CD4-positive, alpha-beta memory T cell (primary cell): ENCODE results near the gene CA12. TPM values are rescaled to one million over a fixed set of nuclear protein-coding genes. Genes with fewer than 3 reads are reported as not detected.

Experiments
- CTCF ChIA-PET: fragments of 350-600 bp; sonication (Branson Sonifier 250); formaldehyde crosslinking; loops from one replicate; lab custom pipeline; 2021; ENCODE audit warnings: inconsistent platforms; ENCODE audit not compliant: partially characterized antibody; lab: Charles Lee
- POLR2A ChIA-PET: fragments of 350-600 bp; sonication (Branson Sonifier 250); formaldehyde crosslinking; loops from one replicate; lab custom pipeline; 2021; ENCODE audit not compliant: partially characterized antibody; lab: Charles Lee
- DNase-seq, 5 donors: peaks; one replicate each; pipeline versions ENCODE4 v3.0.0 to v3.0.0-alpha.2; 2020 to 2022; ENCODE audit warnings: mixed read lengths in 1 of 5
- H3K27ac ChIP-seq: one replicate; pipeline ENCODE4 v1.7.0; 2013; ENCODE audit warnings: low read depth, low read length
- H3K27me3 ChIP-seq: 2 replicates; pipeline ENCODE4 v1.7.0; 2013; ENCODE audit warnings: mild to moderate bottlenecking, low read length, moderate library complexity; ENCODE audit not compliant: insufficient read depth
- H3K36me3 ChIP-seq: 2 replicates; pipeline ENCODE4 v1.7.0; 2013; ENCODE audit warnings: mild to moderate bottlenecking, low read length, moderate library complexity; ENCODE audit not compliant: insufficient read depth
- H3K4me1 ChIP-seq: 2 replicates; pipeline ENCODE4 v1.7.0; 2013; ENCODE audit warnings: mild to moderate bottlenecking, low read length, moderate library complexity; ENCODE audit not compliant: insufficient read depth
- H3K4me3 ChIP-seq, 2 donors: one replicate each; pipeline ENCODE4 v1.7.0; 2013; ENCODE audit warnings: low read length in 2 of 2, mild to moderate bottlenecking in 1 of 2
- H3K9me3 ChIP-seq, 2 donors: one replicate each; pipeline ENCODE4 v1.7.0; 2013; ENCODE audit warnings: low read length in 2 of 2, control low read depth in 1 of 2; ENCODE audit not compliant: control insufficient read depth in 1 of 2
- H3K27ac Mint-ChIP-seq, 7 donors: one replicate each; pipeline ENCODE4 v1.8.0; 2020 to 2021; ENCODE audit warnings: mixed read lengths in 7 of 7, mild to moderate bottlenecking in 6 of 7, inconsistent platforms in 3 of 7, moderate library complexity in 3 of 7
- H3K27me3 Mint-ChIP-seq, 2 donors: one replicate each; pipeline ENCODE4 v1.8.0; 2020 to 2021; ENCODE audit warnings: mixed read lengths in 2 of 2
- H3K36me3 Mint-ChIP-seq, 2 donors: one replicate each; pipeline ENCODE4 v1.8.0; 2020 to 2021; ENCODE audit warnings: mixed read lengths in 2 of 2, inconsistent platforms in 1 of 2, mild to moderate bottlenecking in 1 of 2
- H3K4me1 Mint-ChIP-seq, 4 donors: one replicate each; pipeline ENCODE4 v1.8.0; 2020 to 2021; ENCODE audit warnings: mixed read lengths in 4 of 4, mild to moderate bottlenecking in 1 of 4
- H3K4me3 Mint-ChIP-seq, 8 donors: one replicate each; pipeline ENCODE4 v1.8.0; 2020 to 2021; ENCODE audit warnings: mixed read lengths in 8 of 8, mild to moderate bottlenecking in 7 of 8, moderate library complexity in 6 of 8, inconsistent platforms in 3 of 8
- H3K9me3 Mint-ChIP-seq, 8 donors: one replicate each; pipeline ENCODE4 v1.8.0; 2020 to 2021; ENCODE audit warnings: mixed read lengths in 8 of 8, mild to moderate bottlenecking in 5 of 8, inconsistent platforms in 3 of 8, moderate library complexity in 1 of 8
- intact Hi-C: fragments of 100-400 bp; cut with micrococcal nuclease; formaldehyde crosslinking; loops from one replicate; pipeline ENCODE4 v1.15.1; 2023
- polyA plus RNA-seq, 2 donors: library from polyadenylated mRNA; unstranded; fragments of 300-500 nt; fragmentation: Illumina TruSeq; gene quantifications; one replicate each; pipeline ENCODE4 v1.2.3, GENCODE V29; 2021
- total RNA-seq, 2 experiments: library from RNA; stranded (reverse); gene quantifications; one replicate each; pipeline ENCODE4 v1.2.3, GENCODE V29; 2021

The CA12 gene
- total and polyA plus RNA-seq, 4 experiments from 2014 or later = not detected

DNA sequence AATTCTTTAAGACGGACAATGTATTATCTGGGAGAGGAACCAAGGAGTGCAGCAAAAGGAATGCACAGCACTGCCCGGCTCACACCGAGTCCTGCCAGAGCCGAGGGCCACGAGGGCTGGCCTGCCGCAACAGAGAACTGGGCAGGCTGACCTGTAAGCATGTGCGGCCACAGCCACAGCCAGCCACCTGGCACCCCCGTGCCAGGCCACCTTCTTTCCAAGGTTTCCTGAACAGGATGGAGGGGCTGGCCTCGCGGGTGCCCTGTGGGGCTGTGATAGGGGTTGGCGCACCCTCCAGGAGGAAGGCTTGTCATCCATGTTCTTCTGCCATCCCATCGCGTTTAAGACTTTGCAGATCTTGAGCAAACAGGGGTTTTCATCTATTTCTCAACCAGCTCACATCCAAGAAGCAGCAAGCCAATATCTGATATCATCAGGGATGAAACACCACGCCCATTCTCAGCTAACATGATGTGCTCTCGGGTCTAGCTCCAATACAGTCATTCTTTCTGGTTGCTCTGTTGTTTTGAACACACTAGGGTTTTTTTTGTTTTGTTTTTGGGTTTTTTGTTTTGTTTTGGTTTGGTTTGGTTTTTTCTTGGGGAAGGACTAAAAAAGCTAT is 10.2 kb downstream of the CA12 start:
- Histone ChIP-seq H3K27ac (no peak overlapping the region), H3K36me3 (no peaks in the 10 kb centered on the region), H3K9me3 (no peaks in the 10 kb centered on the region), H3K27me3 (no peaks in the 10 kb centered on the region), H3K4me1 (no peaks in the 10 kb centered on the region), H3K4me3 (no peak overlapping the region)
- POLR2A ChIA-PET = no interaction called here
- DNase-seq = no peak
- peaks cover 5 to 10% (median 6%) of the 10 kb centered on the region in 4 donors for H3K4me1 Mint-ChIP-seq
- H3K9me3 Mint-ChIP-seq = no peaks in the 10 kb centered on the region
- intact Hi-C loops = no loop called here
- H3K27ac Mint-ChIP-seq = no peak overlapping the region
- H3K4me3 Mint-ChIP-seq = no peak overlapping the region
- H3K36me3 Mint-ChIP-seq = no peaks in the 10 kb centered on the region
- peaks cover 4 to 10% of the 10 kb centered on the region in 2 donors for H3K27me3 Mint-ChIP-seq
- CTCF ChIA-PET = no interaction called here

DNA sequence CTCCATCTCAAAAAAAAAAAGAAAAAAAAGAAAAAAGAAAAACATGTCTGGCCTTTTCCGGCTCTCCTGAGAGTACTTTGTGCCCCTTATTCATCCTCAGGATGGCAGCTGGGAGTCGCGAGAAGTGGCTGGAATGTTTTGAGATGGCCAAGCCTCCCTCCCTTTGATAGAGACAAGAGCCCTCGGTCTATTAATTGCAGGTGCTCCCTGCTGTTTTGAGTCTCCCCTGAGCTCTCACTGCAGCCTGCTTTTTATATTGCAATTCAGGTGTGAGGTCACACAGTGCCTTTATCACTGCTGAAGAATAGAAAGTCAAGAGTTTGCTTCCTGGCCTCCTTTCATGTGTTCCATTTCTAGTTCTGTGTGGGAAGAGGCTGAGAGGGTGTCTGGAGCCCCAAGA is 10.9 kb downstream of the CA12 start:
- no peaks in the 10 kb centered on the region for H3K4me1 ChIP-seq
- Mint-ChIP-seq H3K27me3 (peaks cover 4 to 7% of the 10 kb centered on the region in 2 donors), H3K27ac (no peak overlapping the region), H3K36me3 (no peaks in the 10 kb centered on the region), H3K9me3 (no peaks in the 10 kb centered on the region), H3K4me3 (no peak overlapping the region), H3K4me1 (peaks cover 5 to 10% (median 6%) of the 10 kb centered on the region in 4 donors)
- H3K4me3 ChIP-seq = no peak overlapping the region
- ChIA-PET POLR2A (no interaction called here), CTCF (no interaction called here)
- no peaks in the 10 kb centered on the region for H3K9me3 ChIP-seq
- no peaks in the 10 kb centered on the region for H3K27me3 ChIP-seq
- intact Hi-C loops = no loop called here
- no peaks in the 10 kb centered on the region for H3K36me3 ChIP-seq
- no peak overlapping the region for H3K27ac ChIP-seq
- DNase-seq = no peak

DNA sequence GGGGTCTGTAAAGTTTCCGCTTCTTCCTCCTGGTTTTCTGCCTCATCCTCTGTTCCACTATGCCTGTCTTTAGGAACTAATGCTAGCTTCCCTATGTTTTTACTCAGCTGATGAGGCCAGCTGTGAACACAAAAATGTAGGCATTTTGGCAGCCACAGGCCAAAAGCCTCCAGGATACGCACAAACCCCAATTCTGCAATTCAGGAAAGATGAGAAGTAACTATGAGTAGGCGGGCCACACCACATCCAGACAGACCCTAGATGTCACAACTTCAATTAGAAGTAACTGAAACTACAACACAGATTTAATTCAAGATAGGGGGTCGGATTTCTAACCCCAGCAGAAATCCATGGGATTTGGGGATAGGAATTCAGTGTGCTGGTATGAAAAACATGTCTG is 11.9 kb downstream of the CA12 start:
- Histone ChIP-seq H3K4me1 (no peaks in the 10 kb centered on the region), H3K9me3 (no peaks in the 10 kb centered on the region), H3K27me3 (no peaks in the 10 kb centered on the region), H3K27ac (no peak overlapping the region), H3K36me3 (no peaks in the 10 kb centered on the region), H3K4me3 (no peak overlapping the region)
- Mint-ChIP-seq H3K9me3 (no peaks in the 10 kb centered on the region), H3K36me3 (no peaks in the 10 kb centered on the region), H3K4me1 (peaks cover 0 to 2% (median 2%) of the 10 kb centered on the region in 4 donors), H3K27ac (no peak overlapping the region), H3K4me3 (no peak overlapping the region), H3K27me3 (peaks cover 0 to 5% of the 10 kb centered on the region in 2 donors)
- POLR2A ChIA-PET = no interaction called here
- intact Hi-C loops = no loop called here
- CTCF ChIA-PET = no interaction called here
- DNase-seq = no peak

DNA sequence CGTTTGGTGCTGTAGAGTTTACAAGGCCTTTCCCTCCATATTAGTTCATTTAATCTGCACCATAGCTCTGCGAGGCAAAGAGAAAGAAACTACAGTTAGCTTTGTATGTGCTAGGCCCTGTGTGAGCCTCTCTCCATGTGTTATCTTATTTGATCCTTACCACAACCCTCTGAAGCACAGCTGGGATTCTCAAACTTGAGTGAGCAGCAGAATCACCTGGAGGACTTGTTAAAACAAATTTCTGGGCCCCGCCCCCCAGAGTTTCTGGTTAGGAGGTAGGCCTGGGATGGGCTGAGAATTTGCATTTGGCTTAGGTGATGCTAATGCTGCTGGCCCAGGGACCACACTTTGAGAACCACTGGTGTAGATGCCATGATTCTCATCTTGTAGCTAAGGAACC is 12.3 kb downstream of the CA12 start:
- intact Hi-C loops = no loop called here
- no peak for DNase-seq
- no peak overlapping the region for H3K27ac ChIP-seq
- no peaks in the 10 kb centered on the region for H3K9me3 ChIP-seq
- ChIA-PET CTCF (no interaction called here), POLR2A (no interaction called here)
- H3K27me3 Mint-ChIP-seq = peaks cover 0 to 5% of the 10 kb centered on the region in 2 donors
- no peaks in the 10 kb centered on the region for H3K36me3 ChIP-seq
- H3K4me1 ChIP-seq = no peaks in the 10 kb centered on the region
- H3K4me3 ChIP-seq = no peak overlapping the region
- no peak overlapping the region for H3K27ac Mint-ChIP-seq
- H3K36me3 Mint-ChIP-seq = no peaks in the 10 kb centered on the region
- no peaks in the 10 kb centered on the region for H3K27me3 ChIP-seq
- no peak overlapping the region for H3K4me3 Mint-ChIP-seq
- H3K9me3 Mint-ChIP-seq = no peaks in the 10 kb centered on the region
- H3K4me1 Mint-ChIP-seq = no peaks in the 10 kb centered on the region

DNA sequence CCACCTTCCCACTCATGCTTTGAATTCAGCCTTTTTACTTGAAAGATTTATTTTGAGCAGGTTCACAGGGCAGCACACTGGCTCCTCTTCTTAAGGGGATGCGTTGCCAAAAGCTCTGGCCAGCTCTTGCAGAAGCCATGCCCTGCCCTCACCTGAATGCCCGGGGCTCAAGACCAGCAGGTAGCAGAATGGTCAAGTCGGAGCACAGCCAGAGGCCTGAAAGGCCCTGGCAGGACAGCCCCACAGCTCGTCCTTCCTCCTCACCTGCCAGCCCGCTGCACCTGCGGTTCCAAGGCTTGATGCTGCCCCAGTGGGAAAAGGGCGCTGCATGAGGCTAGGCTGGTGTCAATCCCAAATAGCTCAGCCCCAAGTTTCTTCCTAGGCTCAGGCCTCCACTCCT is 13.1 kb downstream of the CA12 start:
- no peaks in the 10 kb centered on the region for H3K36me3 ChIP-seq
- no peaks in the 10 kb centered on the region for H3K9me3 ChIP-seq
- Mint-ChIP-seq H3K4me3 (no peak overlapping the region), H3K36me3 (no peaks in the 10 kb centered on the region), H3K4me1 (no peaks in the 10 kb centered on the region), H3K27me3 (peaks cover 0 to 3% of the 10 kb centered on the region in 2 donors), H3K9me3 (no peaks in the 10 kb centered on the region), H3K27ac (no peak overlapping the region)
- no peak overlapping the region for H3K4me3 ChIP-seq
- ChIA-PET POLR2A (no interaction called here), CTCF (no interaction called here)
- intact Hi-C loops = no loop called here
- H3K27me3 ChIP-seq = no peaks in the 10 kb centered on the region
- no peaks in the 10 kb centered on the region for H3K4me1 ChIP-seq
- no peak overlapping the region for H3K27ac ChIP-seq
- no peak for DNase-seq

GRCh38 chr15:63367900-63368299 is 13.7 kb downstream of the CA12 start:
- no peaks in the 10 kb centered on the region for H3K4me1 ChIP-seq
- H3K36me3 ChIP-seq = no peaks in the 10 kb centered on the region
- POLR2A ChIA-PET = no interaction called here
- H3K27me3 ChIP-seq = no peaks in the 10 kb centered on the region
- peaks cover 0 to 3% of the 10 kb centered on the region in 2 donors for H3K27me3 Mint-ChIP-seq
- intact Hi-C loops = no loop called here
- H3K36me3 Mint-ChIP-seq = no peaks in the 10 kb centered on the region
- no peaks in the 10 kb centered on the region for H3K9me3 ChIP-seq
- H3K9me3 Mint-ChIP-seq = no peaks in the 10 kb centered on the region
- no peak for DNase-seq
- no peaks in the 10 kb centered on the region for H3K4me1 Mint-ChIP-seq
- H3K4me3 Mint-ChIP-seq = no peak overlapping the region
- no peak overlapping the region for H3K4me3 ChIP-seq
- no peak overlapping the region for H3K27ac ChIP-seq
- CTCF ChIA-PET = no interaction called here
- H3K27ac Mint-ChIP-seq = no peak overlapping the region

DNA sequence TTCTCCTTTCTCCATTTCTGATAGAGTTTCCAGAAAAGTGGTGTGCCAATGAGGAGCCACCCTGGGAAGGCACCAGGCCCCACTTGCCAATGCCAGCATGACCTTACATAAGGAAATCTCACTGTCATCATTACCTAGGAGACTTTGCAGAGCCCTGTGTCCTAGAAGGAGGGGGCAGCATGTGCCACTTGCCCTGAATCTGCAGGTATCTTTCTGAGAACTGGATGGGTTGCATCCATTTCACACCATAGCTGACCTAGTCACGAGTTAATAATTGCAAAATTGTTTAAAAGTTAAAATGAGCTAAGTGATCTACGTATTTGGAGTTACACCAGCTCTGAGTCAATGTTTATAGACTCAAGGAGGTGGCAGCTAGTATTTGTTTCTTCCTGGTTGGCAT is 14.3 kb downstream of the CA12 start:
- no peaks in the 10 kb centered on the region for H3K9me3 Mint-ChIP-seq
- Histone ChIP-seq H3K36me3 (no peaks in the 10 kb centered on the region), H3K4me1 (no peaks in the 10 kb centered on the region), H3K27me3 (no peaks in the 10 kb centered on the region), H3K27ac (no peak overlapping the region), H3K4me3 (no peak overlapping the region), H3K9me3 (no peaks in the 10 kb centered on the region)
- ChIA-PET CTCF (no interaction called here), POLR2A (no interaction called here)
- no peak overlapping the region for H3K4me3 Mint-ChIP-seq
- no peaks in the 10 kb centered on the region for H3K36me3 Mint-ChIP-seq
- peaks cover 0 to 3% of the 10 kb centered on the region in 2 donors for H3K27me3 Mint-ChIP-seq
- intact Hi-C loops = no loop called here
- H3K4me1 Mint-ChIP-seq = no peaks in the 10 kb centered on the region
- DNase-seq = no peak
- H3K27ac Mint-ChIP-seq = no peak overlapping the region

DNA sequence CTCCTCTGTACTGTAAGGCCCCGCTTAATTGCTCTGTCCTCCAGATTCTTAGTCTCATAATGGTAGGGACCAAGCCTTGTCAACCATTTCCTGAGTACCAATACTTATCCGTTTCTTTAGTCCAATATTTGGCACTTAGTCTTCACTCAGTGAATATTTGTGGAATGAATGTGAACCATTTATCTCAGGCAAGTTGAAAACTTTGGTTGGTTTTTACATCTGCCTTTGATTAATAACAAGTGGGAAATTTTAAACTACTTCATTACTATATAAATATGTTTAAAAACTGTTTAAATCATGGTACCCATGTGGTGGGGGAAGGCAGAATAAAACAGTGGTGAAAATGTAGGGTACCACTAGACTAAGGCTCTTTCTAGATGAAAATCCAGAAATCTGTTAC is 15.2 kb downstream of the CA12 start:
- intact Hi-C loops = no loop called here
- H3K9me3 ChIP-seq = no peaks in the 10 kb centered on the region
- no peak overlapping the region for H3K27ac ChIP-seq
- no peak for DNase-seq
- H3K9me3 Mint-ChIP-seq = no peaks in the 10 kb centered on the region
- CTCF ChIA-PET = no interaction called here
- no peak overlapping the region for H3K4me3 ChIP-seq
- H3K27me3 ChIP-seq = no peaks in the 10 kb centered on the region
- no peak overlapping the region for H3K27ac Mint-ChIP-seq
- no peaks in the 10 kb centered on the region for H3K36me3 Mint-ChIP-seq
- no peak overlapping the region for H3K4me3 Mint-ChIP-seq
- POLR2A ChIA-PET = no interaction called here
- H3K4me1 Mint-ChIP-seq = no peaks in the 10 kb centered on the region
- no peaks in the 10 kb centered on the region for H3K4me1 ChIP-seq
- peaks cover 0 to 5% of the 10 kb centered on the region in 2 donors for H3K27me3 Mint-ChIP-seq
- no peaks in the 10 kb centered on the region for H3K36me3 ChIP-seq
